ENCODE measurements around the gene CCDC74B. TPM values are rescaled to one million over a fixed set of nuclear protein-coding genes. Genes with fewer than 3 reads are reported as not detected.
"Not testable (repeated sequence)": the region's sequence is repeated elsewhere in the genome, so short reads cannot be mapped to it uniquely, and the experiment has no call there.

Gene CCDC74B
- total and polyA plus RNA-seq, 2 of the 8 experiments (the other 6 are each of a cell fraction or from before 2014, with no cell fraction given): 6.4 to 6.7 TPM

- not testable (repeated sequence) for FAIRE-seq; DNase-seq (ENCODE audit: low read depth in 1 of 2, low spot score in 2 of 2); H3K23me2 ChIP-seq (ENCODE audit: low read depth, low read length); H2AFZ ChIP-seq (ENCODE audit: low read length); H3K4me1 ChIP-seq (replicated peaks in 1 of 4; ENCODE audit: control insufficient read depth in 3 of 4, insufficient read depth in 4 of 4, low read length in 3 of 4); H2BK15ac ChIP-seq (ENCODE audit: low read length); H3K27me3 ChIP-seq (replicated peaks in 1 of 4; ENCODE audit: control insufficient read depth in 3 of 4, extremely low read depth in 1 of 4, insufficient read depth in 3 of 4, low read length in 3 of 4); H2BK20ac ChIP-seq (ENCODE audit: low read length); H2BK120ac ChIP-seq (replicated peaks; ENCODE audit: low read depth, low read length); H4K91ac ChIP-seq (replicated peaks; ENCODE audit: insufficient read length, low read length); H4K20me1 ChIP-seq (replicated peaks in 1 of 2; ENCODE audit: control insufficient read depth in 1 of 2, insufficient read depth in 2 of 2, low read length in 2 of 2); H3K14ac ChIP-seq (ENCODE audit: insufficient read length); H3K23ac ChIP-seq (ENCODE audit: insufficient read length); H3K79me1 ChIP-seq (ENCODE audit: low read depth, low read length); H3K4ac ChIP-seq (replicated peaks; ENCODE audit: insufficient read length, low read depth, low read length); H3K9me3 ChIP-seq (ENCODE audit: insufficient read depth in 2 of 2, low read depth in 1 of 2, low read length in 1 of 2)
- 30% methylated on average over 38 of the region's 38 CpGs; no CpG with 5 or more reads in 1 of the 2 experiments for WGBS, 2 experiments (ENCODE audit: extremely low coverage in 1 of 2, insufficient coverage in 1 of 2, insufficient read length in 1 of 2, insufficient replicate concordance in 2 of 2, low coverage in 1 of 2, low lambda C conversion rate in 2 of 2, missing lambda C conversion rate in 1 of 2)
- Histone ChIP-seq H2BK12ac (ENCODE audit: low read depth, low read length) (0 out of 2 replicates have a peak overlapping the region, but pooled peaks have one; percentile 50), H3K56ac (replicated peaks; ENCODE audit: insufficient read length, low read depth, low read length) (peak overlapping the region; percentile 30), H4K5ac (ENCODE audit: insufficient read length, low read depth, low read length) (peak overlapping the region; percentile 51), H3K36me3 (ENCODE audit: control insufficient read depth in 2 of 4, insufficient read depth in 4 of 4, low read length in 3 of 4) (peaks cover 0 to 11% (median 3%) of the 10 kb centered on the region in 4 experiments; a peak in 4 of 8 replicates), H4K8ac (ENCODE audit: extremely low read depth, insufficient read depth, low read length) (peak overlapping the region; percentile 100), H3K18ac (ENCODE audit: extremely low read depth, low read length) (peak overlapping the region; percentile 48; the same call in 1 of the 2 replicates), H3K79me2 (ENCODE audit: control insufficient read depth in 1 of 2, insufficient read depth in 2 of 2, low read length in 2 of 2) (peaks cover 14 to 56% of the 10 kb centered on the region in 2 experiments), H3K4me3 (ENCODE audit: extremely low read depth in 1 of 4, insufficient read depth in 2 of 4, low read depth in 3 of 4, low read length in 4 of 4) (peak overlapping the region; percentile 88 to 99 (median 98)), H3K9ac (replicated peaks in 1 of 4; ENCODE audit: extremely low read depth in 1 of 4, low read depth in 3 of 4, low read length in 3 of 4) (peak overlapping the region; percentile 90 to 99 (median 96)), H3K4me2 (ENCODE audit: insufficient read depth in 1 of 2, low read depth in 2 of 2, low read length in 2 of 2) (peak overlapping the region; percentile 78 to 90), H2AK5ac (ENCODE audit: low read depth, low read length) (peak overlapping the region; percentile 90; the same call in 1 of the 2 replicates), H2BK5ac (ENCODE audit: low read depth, low read length) (peak overlapping the region; percentile 85), H3K27ac (ENCODE audit: low read depth, low read length) (peak overlapping the region; percentile 91)
- CTCF ChIA-PET (ENCODE audit: partially characterized antibody): interaction anchor here (0.6 to 3.9 kb wide), 9 partner anchors 10 to 166 kb away, joined by 3 to 28 read pairs (median 3); no protein-coding TSS in a partner anchor
- POLR2A ChIA-PET (ENCODE audit: partially characterized antibody): interaction anchor here (0.9 to 3.5 kb wide), 11 partner anchors 10 to 175 kb away, joined by 3 to 23 read pairs (median 4); partner anchors contain the start of genes CCDC74B, IMP4 and PTPN18
Observed at GRCh38 chr2:130180404-130181324, 35.8 kb upstream of the CCDC74B start.

Data from H1 (cell line).